SH-SY5Y (cell line): ENCODE data around the gene TMEM200C.

Experiments
- GATA2 ChIP-seq: IDR thresholded peaks from 2 replicates; pipeline ENCODE4 v1.6.1; 2011; ENCODE audit warnings: mild to moderate bottlenecking, low read depth, low read length
- GATA3 ChIP-seq: IDR thresholded peaks from 2 replicates; pipeline ENCODE4 v1.6.1; 2011; ENCODE audit warnings: low read depth, mild to moderate bottlenecking, low read length, moderate library complexity

DNA sequence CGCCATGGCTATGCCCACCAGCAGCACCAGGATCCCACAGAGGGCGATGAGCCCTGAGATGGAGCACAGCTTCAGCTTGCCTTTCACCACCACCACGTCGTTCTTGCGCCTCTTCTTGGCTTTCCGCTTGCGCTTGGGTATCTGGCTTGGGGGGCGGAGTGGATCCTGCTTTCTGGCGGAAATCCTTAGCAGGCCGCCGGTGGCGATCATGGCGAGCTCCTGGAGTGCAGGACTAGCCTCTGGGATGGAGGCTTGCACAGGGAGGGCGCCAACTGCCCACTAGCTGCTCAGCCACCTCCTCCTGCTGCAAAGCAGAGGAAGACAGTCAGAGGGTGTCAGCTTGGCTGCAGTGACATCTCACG lies 3.5 kb downstream of the TMEM200C start:
- TF ChIP-seq GATA2 (no peak), GATA3 (no peak)
